HEK293 (cell line): ENCODE data around the gene PWWP2B.

Source experiments
- CTCF ChIA-PET: fragments of 350-600 bp; formaldehyde crosslinking; extraction: SDS; loops from one replicate; lab custom pipeline; 2021; ENCODE audit warnings: antibody characterized with exemption; lab: Yijun Ruan, JAX
- POLR2A ChIA-PET: fragments of 300-600 bp; formaldehyde crosslinking; extraction: SDS; loops from one replicate; lab custom pipeline; 2020; ENCODE audit warnings: antibody characterized with exemption, inconsistent platforms; lab: Yijun Ruan, JAX
- H3K27ac ChIP-seq: fragments of 200-500 bp; sonication (Bioruptor generic); 2 replicates; pipeline ENCODE4 v1.5.1; 2014; ENCODE audit warnings: low read depth, low read length, control low read depth, inconsistent platforms; ENCODE audit errors: extremely low read depth
- H3K36me3 ChIP-seq, 2 experiments: fragments of 200-500 bp in 1 of 2; sonication (Bioruptor generic) in 1 of 2; 1 replicate in 1 of 2; 2 replicates in 1 of 2; pipeline ENCODE4 v1.5.1; 2014 to 2017; ENCODE audit warnings: inconsistent platforms in 2 of 2, low read length in 2 of 2; ENCODE audit not compliant: control insufficient read depth in 2 of 2, insufficient read depth in 1 of 2
- H3K4me1 ChIP-seq: fragments of 200-500 bp; sonication (Bioruptor generic); 2 replicates; pipeline ENCODE4 v1.5.1; 2014; ENCODE audit warnings: mild to moderate bottlenecking, low read length, inconsistent platforms; ENCODE audit not compliant: control insufficient read depth, insufficient read depth
- H3K4me3 ChIP-seq: 2 replicates; pipeline ENCODE4 v1.5.1; 2011; ENCODE audit warnings: low read depth, mild to moderate bottlenecking, control low read depth, low read length, moderate library complexity
- H3K9me3 ChIP-seq: fragments of 200-500 bp; sonication (Bioruptor generic); 2 replicates; pipeline ENCODE4 v1.5.1; 2014; ENCODE audit warnings: low read depth, low read length, inconsistent platforms; ENCODE audit not compliant: control insufficient read depth, insufficient read depth
- BCL11A ChIP-seq: fragments of 450-650 bp; formaldehyde crosslinking; IDR thresholded peaks from 2 replicates; pipeline ENCODE4 v1.5.1; 2016; ENCODE audit warnings: low read depth, missing biosample characterization, missing genetic modification characterization
- ELK4 ChIP-seq: IDR thresholded peaks from 2 replicates; pipeline ENCODE4 v1.6.1; 2011; ENCODE audit warnings: mild to moderate bottlenecking, low read depth, low read length, borderline replicate concordance
- GLIS1 ChIP-seq: fragments of 450-650 bp; formaldehyde crosslinking; IDR thresholded peaks from 2 replicates; pipeline ENCODE4 v1.5.1; 2016; ENCODE audit warnings: missing biosample characterization, missing genetic modification characterization
- GLIS2 ChIP-seq: fragments of 450-650 bp; formaldehyde crosslinking; IDR thresholded peaks from 2 replicates; pipeline ENCODE4 v1.5.1; 2016; ENCODE audit warnings: missing biosample characterization, missing genetic modification characterization
- INSM2 ChIP-seq: fragments of 450-650 bp; formaldehyde crosslinking; IDR thresholded peaks from 2 replicates; pipeline ENCODE4 v1.5.1; 2016; ENCODE audit warnings: missing biosample characterization, missing genetic modification characterization
- KLF1 ChIP-seq: fragments of 450-650 bp; formaldehyde crosslinking; IDR thresholded peaks from 2 replicates; pipeline ENCODE4 v1.5.1; 2016; ENCODE audit warnings: missing biosample characterization, missing genetic modification characterization
- KLF7 ChIP-seq: fragments of 450-650 bp; formaldehyde crosslinking; IDR thresholded peaks from 2 replicates; pipeline ENCODE4 v1.5.1; 2016; ENCODE audit warnings: missing biosample characterization, missing genetic modification characterization, borderline replicate concordance
- MYNN ChIP-seq: fragments of 450-650 bp; formaldehyde crosslinking; IDR thresholded peaks from 2 replicates; pipeline ENCODE4 v1.5.1; 2016; ENCODE audit warnings: missing biosample characterization, missing genetic modification characterization, borderline replicate concordance
- SP7 ChIP-seq: fragments of 450-650 bp; formaldehyde crosslinking; IDR thresholded peaks from 2 replicates; pipeline ENCODE4 v1.5.1; 2016; ENCODE audit warnings: missing biosample characterization, missing genetic modification characterization
- ZBTB17 ChIP-seq: fragments of 450-650 bp; formaldehyde crosslinking; IDR thresholded peaks from 2 replicates; pipeline ENCODE4 v1.5.1; 2016; ENCODE audit warnings: missing biosample characterization, missing genetic modification characterization
- ZBTB44 ChIP-seq: fragments of 450-650 bp; IDR thresholded peaks from 2 replicates; pipeline ENCODE4 v1.5.1; 2018; ENCODE audit warnings: missing biosample characterization, mild to moderate bottlenecking, missing genetic modification characterization
- ZFP3 ChIP-seq: fragments of 450-650 bp; formaldehyde crosslinking; IDR thresholded peaks from 2 replicates; pipeline ENCODE4 v1.5.1; 2016; ENCODE audit warnings: low read depth, missing biosample characterization, missing genetic modification characterization
- ZNF10 ChIP-seq: fragments of 450-650 bp; formaldehyde crosslinking; IDR thresholded peaks from 2 replicates; pipeline ENCODE4 v1.5.1; 2017; ENCODE audit warnings: missing biosample characterization, missing genetic modification characterization
- ZNF16 ChIP-seq: fragments of 450-650 bp; formaldehyde crosslinking; IDR thresholded peaks from 2 replicates; pipeline ENCODE4 v1.5.1; 2016; ENCODE audit warnings: low read depth, missing biosample characterization, missing genetic modification characterization
- ZNF19 ChIP-seq: fragments of 450-650 bp; formaldehyde crosslinking; IDR thresholded peaks from 2 replicates; pipeline ENCODE4; 2016; ENCODE audit warnings: missing biosample characterization, missing genetic modification characterization, low read depth
- ZNF239 ChIP-seq: fragments of 450-650 bp; formaldehyde crosslinking; IDR thresholded peaks from 2 replicates; pipeline ENCODE4 v1.5.1; 2016; ENCODE audit warnings: missing biosample characterization, missing genetic modification characterization
- ZNF266 ChIP-seq: fragments of 450-650 bp; formaldehyde crosslinking; IDR thresholded peaks from 2 replicates; pipeline ENCODE4 v1.5.1; 2016; ENCODE audit warnings: missing biosample characterization, missing genetic modification characterization, low read depth
- ZNF335 ChIP-seq: fragments of 450-650 bp; formaldehyde crosslinking; conservative IDR thresholded peaks from 2 replicates; pipeline ENCODE4 v1.5.1; 2016; ENCODE audit warnings: missing biosample characterization, missing genetic modification characterization
- ZNF473 ChIP-seq: fragments of 450-650 bp; formaldehyde crosslinking; IDR thresholded peaks from 2 replicates; pipeline ENCODE4 v1.5.1; 2017; ENCODE audit warnings: missing biosample characterization, missing genetic modification characterization
- ZNF510 ChIP-seq: fragments of 450-650 bp; formaldehyde crosslinking; IDR thresholded peaks from 2 replicates; pipeline ENCODE4 v1.5.1; 2018; ENCODE audit warnings: mild to moderate bottlenecking, missing genetic modification characterization, missing biosample characterization; ENCODE audit not compliant: insufficient replicate concordance
- ZNF549 ChIP-seq: fragments of 450-650 bp; IDR thresholded peaks from 2 replicates; pipeline ENCODE4 v1.5.1; 2018; ENCODE audit warnings: missing biosample characterization, missing genetic modification characterization, mild to moderate bottlenecking, inconsistent platforms, moderate library complexity
- ZNF558 ChIP-seq: fragments of 450-650 bp; formaldehyde crosslinking; IDR thresholded peaks from 2 replicates; pipeline ENCODE4 v1.5.1; 2016; ENCODE audit warnings: missing biosample characterization, missing genetic modification characterization
- ZNF560 ChIP-seq: fragments of 450-650 bp; formaldehyde crosslinking; IDR thresholded peaks from 2 replicates; pipeline ENCODE4 v1.5.1; 2017; ENCODE audit warnings: missing biosample characterization, missing genetic modification characterization, borderline replicate concordance
- ZNF580 ChIP-seq: fragments of 450-650 bp; formaldehyde crosslinking; IDR thresholded peaks from 2 replicates; pipeline ENCODE4 v1.5.1; 2016; ENCODE audit warnings: missing biosample characterization, missing genetic modification characterization
- ZNF610 ChIP-seq: fragments of 450-650 bp; formaldehyde crosslinking; IDR thresholded peaks from 2 replicates; pipeline ENCODE4 v1.5.1; 2016; ENCODE audit warnings: missing biosample characterization, missing genetic modification characterization, borderline replicate concordance
- ZNF670 ChIP-seq: fragments of 450-650 bp; formaldehyde crosslinking; IDR thresholded peaks from 2 replicates; pipeline ENCODE4 v1.5.1; 2016; ENCODE audit warnings: missing biosample characterization, missing genetic modification characterization, low read depth
- ZNF776 ChIP-seq: fragments of 450-650 bp; formaldehyde crosslinking; IDR thresholded peaks from 2 replicates; pipeline ENCODE4 v1.5.0; 2017; ENCODE audit warnings: missing biosample characterization, missing genetic modification characterization, borderline replicate concordance
- ZNF777 ChIP-seq: fragments of 450-650 bp; formaldehyde crosslinking; IDR thresholded peaks from 2 replicates; pipeline ENCODE4 v1.5.1; 2017; ENCODE audit warnings: missing biosample characterization, missing genetic modification characterization, borderline replicate concordance
- ZNF785 ChIP-seq: fragments of 450-650 bp; formaldehyde crosslinking; IDR thresholded peaks from 2 replicates; pipeline ENCODE4 v1.5.1; 2016; ENCODE audit warnings: missing biosample characterization, missing genetic modification characterization

PWWP2B gene

GRCh38 chr10:132365102-132365501 lies 31.9 kb upstream of the PWWP2B start:
- no peak overlapping the region for H3K4me3 ChIP-seq
- TF ChIP-seq ZNF19 (tag by site-specific recombination) (no peak), KLF7 (tag by site-specific recombination) (no peak), ZNF510 (tag by site-specific recombination) (no peak), ZNF580 (tag by site-specific recombination) (no peak), BCL11A (tag by site-specific recombination) (no peak), ZNF610 (tag by site-specific recombination) (no peak), ZNF560 (tag by site-specific recombination) (no peak), ZNF558 (tag by site-specific recombination) (no peak), INSM2 (tag by site-specific recombination) (no peak), MYNN (no peak)
- TF ChIP-seq, all 188 proteins: peak for 0
- POLR2A ChIA-PET, result no interaction called here
- Histone ChIP-seq H3K36me3 (peaks cover 0 to 8% of the 10 kb centered on the region in 2 experiments; a peak in 1 of 3 replicates), H3K27ac (no peak overlapping the region), H3K9me3 (no peaks in the 10 kb centered on the region), H3K4me1 (no peaks in the 10 kb centered on the region)
- CTCF ChIA-PET, result no interaction called here

GRCh38 chr10:132366006-132366405 lies 31.0 kb upstream of the PWWP2B start:
- TF ChIP-seq ZNF777 (tag by site-specific recombination), result no peak
- TF ChIP-seq ZNF335 (tag by site-specific recombination), result no peak
- no peak for TF ChIP-seq KLF1
- TF ChIP-seq, all 188 proteins: peak for 0
- POLR2A ChIA-PET, result no interaction called here
- Histone ChIP-seq H3K27ac (no peak overlapping the region), H3K4me3 (no peak overlapping the region), H3K4me1 (no peaks in the 10 kb centered on the region), H3K9me3 (no peaks in the 10 kb centered on the region), H3K36me3 (peaks cover 0 to 8% of the 10 kb centered on the region in 2 experiments; a peak in 1 of 3 replicates)
- CTCF ChIA-PET, result interaction anchor here (0.6 kb wide), 1 partner anchor 60 kb away, joined by 4 read pairs; no protein-coding TSS in a partner anchor

GRCh38 chr10:132366499-132366898 lies 30.5 kb upstream of the PWWP2B start:
- no peak overlapping the region for H3K4me3 ChIP-seq
- H3K27ac ChIP-seq, result no peak overlapping the region
- ChIA-PET POLR2A (no interaction called here), CTCF (interaction anchor here (0.6 kb wide), 1 partner anchor 59 kb away, joined by 4 read pairs; no protein-coding TSS in a partner anchor)
- H3K9me3 ChIP-seq, result no peaks in the 10 kb centered on the region
- H3K36me3 ChIP-seq, result peaks cover 0 to 8% of the 10 kb centered on the region in 2 experiments; a peak in 1 of 3 replicates
- no peaks in the 10 kb centered on the region for H3K4me1 ChIP-seq
- TF ChIP-seq GLIS2 (tag by site-specific recombination) (no peak), ZNF670 (no peak), ZFP3 (no peak), SP7 (no peak), ZNF16 (tag by site-specific recombination) (no peak), ZBTB44 (tag by site-specific recombination) (no peak), ZNF10 (no peak), ELK4 (no peak), ZNF473 (tag by site-specific recombination) (no peak), ZNF239 (no peak), GLIS1 (no peak), ZNF785 (no peak), ZNF549 (tag by site-specific recombination) (no peak), ZBTB17 (tag by site-specific recombination) (no peak), ZNF266 (tag by site-specific recombination) (no peak), ZNF776 (no peak)
